Common myeloid progenitor, CD34-positive (primary cell): Measurements from ENCODE around the gene SCAF8.
A peak's percentile ranks its signal among the peaks of the same experiment; 100 is the strongest.

Experiments used
- CTCF ChIA-PET: fragments of 350-600 bp; sonication (Branson Sonifier 250); formaldehyde crosslinking; loops from one replicate; lab custom pipeline; 2021; ENCODE audit warnings: antibody characterized with exemption; lab: Charles Lee
- POLR2A ChIA-PET: fragments of 350-600 bp; sonication (Branson Sonifier 250); formaldehyde crosslinking; loops from one replicate; lab custom pipeline; 2021; ENCODE audit warnings: antibody characterized with exemption; lab: Charles Lee
- DNase-seq, 3 donors: peaks; one replicate each; pipeline versions ENCODE4 v3.0.0 to v3.0.0-alpha.2; 2013
- H3K27ac ChIP-seq, 2 experiments: 1 replicate in 1 of 2; 2 replicates in 1 of 2; pipeline ENCODE4 v1.7.0; 2013; ENCODE audit warnings: inconsistent platforms in 2 of 2, low read length in 2 of 2, mild to moderate bottlenecking in 2 of 2, low read depth in 1 of 2, moderate library complexity in 1 of 2; ENCODE audit not compliant: severe bottlenecking in 2 of 2, insufficient read depth in 1 of 2, poor library complexity in 1 of 2
- H3K27me3 ChIP-seq, 5 experiments: replicated peaks in 2 of 5; 1 replicate in 3 of 5; 2 replicates in 2 of 5; pipeline versions ENCODE4 v1.6.1 to v1.7.0; 2013; ENCODE audit warnings: low read length in 4 of 5, mild to moderate bottlenecking in 2 of 5, moderate library complexity in 2 of 5, inconsistent platforms in 1 of 5; ENCODE audit not compliant: insufficient read depth in 5 of 5, control insufficient read depth in 4 of 5
- H3K36me3 ChIP-seq, 4 experiments: 1 replicate in 2 of 4; 2 replicates in 2 of 4; pipeline versions ENCODE4 v1.6.1 to v1.7.0; 2013; ENCODE audit warnings: low read length in 3 of 4, control low read depth in 1 of 4, mild to moderate bottlenecking in 1 of 4; ENCODE audit not compliant: control insufficient read depth in 4 of 4, insufficient read depth in 4 of 4
- H3K4me1 ChIP-seq, 4 experiments: 1 replicate in 3 of 4; 2 replicates in 1 of 4; pipeline versions ENCODE4 v1.6.1 to v1.7.1; 2013; ENCODE audit warnings: low read length in 3 of 4, mild to moderate bottlenecking in 3 of 4, control low read depth in 1 of 4, inconsistent platforms in 1 of 4, moderate library complexity in 1 of 4; ENCODE audit not compliant: control insufficient read depth in 4 of 4, insufficient read depth in 4 of 4; ENCODE audit errors: control extremely low read depth in 1 of 4
- H3K4me3 ChIP-seq, 7 experiments: 1 replicate in 4 of 7; 2 replicates in 3 of 7; pipeline versions ENCODE4 v1.5.1 to v1.7.0; 2013; ENCODE audit warnings: mild to moderate bottlenecking in 7 of 7, low read length in 6 of 7, moderate library complexity in 6 of 7, inconsistent platforms in 2 of 7, low read depth in 2 of 7, control low read depth in 1 of 7; ENCODE audit not compliant: insufficient read depth in 4 of 7, control insufficient read depth in 1 of 7; ENCODE audit errors: extremely low read depth in 1 of 7
- H3K9me3 ChIP-seq, 5 experiments: 1 replicate in 4 of 5; 2 replicates in 1 of 5; pipeline versions ENCODE4 v1.6.1 to v1.7.1; 2013; ENCODE audit warnings: low read length in 4 of 5, mild to moderate bottlenecking in 2 of 5, inconsistent platforms in 1 of 5, low read depth in 1 of 5, moderate library complexity in 1 of 5; ENCODE audit not compliant: control insufficient read depth in 4 of 5, insufficient read depth in 2 of 5; ENCODE audit errors: control extremely low read depth in 1 of 5
- WGBS: methylation state at CpG from one replicate; pipeline ENCODE4 v1.1.5; 2013; ENCODE audit not compliant: insufficient coverage; 5-methylcytosine and 5-hydroxymethylcytosine counted together

The SCAF8 gene

GRCh38 chr6:154696661-154697060 lies 36.6 kb upstream of the SCAF8 start:
- no peak overlapping the region for H3K27ac ChIP-seq
- no peaks in the 10 kb centered on the region for H3K36me3 ChIP-seq
- ChIA-PET POLR2A (no interaction called here), CTCF (interaction anchor here (0.6 to 3.2 kb wide), 5 partner anchors 10 to 117 kb away, joined by 3 to 11 read pairs (median 7); no protein-coding TSS in a partner anchor)
- 100% methylated on average over 1 of the region's 1 CpG for WGBS
- no peaks in the 10 kb centered on the region for H3K27me3 ChIP-seq
- no peak overlapping the region for H3K4me3 ChIP-seq
- no peak for DNase-seq
- H3K9me3 ChIP-seq: no peaks in the 10 kb centered on the region
- no peaks in the 10 kb centered on the region for H3K4me1 ChIP-seq

- DNase-seq: no peak
- CTCF ChIA-PET: interaction anchor here (1.0 to 3.5 kb wide), 2 partner anchors 12 to 103 kb away, joined by 5 to 20 read pairs; no protein-coding TSS in a partner anchor
- Histone ChIP-seq H3K36me3 (no peaks in the 10 kb centered on the region), H3K9me3 (no peaks in the 10 kb centered on the region), H3K27me3 (no peaks in the 10 kb centered on the region), H3K4me3 (no peak overlapping the region), H3K27ac (no peak overlapping the region), H3K4me1 (no peaks in the 10 kb centered on the region)
- WGBS: 100% methylated on average over 2 of the region's 4 CpGs
- POLR2A ChIA-PET: no interaction called here
Observed at GRCh38 chr6:154703124-154703523, 30.1 kb upstream of the SCAF8 start.

GRCh38 chr6:154705471-154706113 lies 27.6 kb upstream of the SCAF8 start:
- Histone ChIP-seq H3K27me3 (no peaks in the 10 kb centered on the region), H3K36me3 (no peaks in the 10 kb centered on the region), H3K4me1 (peaks cover 0 to 10% (median 3%) of the 10 kb centered on the region in 4 experiments), H3K9me3 (no peaks in the 10 kb centered on the region), H3K27ac (no peak overlapping the region), H3K4me3 (no peak overlapping the region)
- peak; percentile 47 to 68 (median 67) for DNase-seq
- 63% methylated on average over 5 of the region's 8 CpGs for WGBS
- POLR2A ChIA-PET: no interaction called here
- CTCF ChIA-PET: interaction anchor here (0.8 to 3.0 kb wide), 7 partner anchors 9 to 100 kb away, joined by 3 to 51 read pairs (median 5); no protein-coding TSS in a partner anchor

- POLR2A ChIA-PET: no interaction called here
- Histone ChIP-seq H3K27me3 (no peaks in the 10 kb centered on the region), H3K4me1 (peaks cover 0 to 10% (median 3%) of the 10 kb centered on the region in 4 experiments), H3K9me3 (no peaks in the 10 kb centered on the region), H3K27ac (no peak overlapping the region), H3K4me3 (no peak overlapping the region), H3K36me3 (no peaks in the 10 kb centered on the region)
- CTCF ChIA-PET: interaction anchor here (0.8 to 3.0 kb wide), 6 partner anchors 8 to 99 kb away, joined by 3 to 51 read pairs (median 5); no protein-coding TSS in a partner anchor
- WGBS: 100% methylated on average over 1 of the region's 2 CpGs
- DNase-seq: no peak
Observed at GRCh38 chr6:154706389-154706788, 26.8 kb upstream of the SCAF8 start.

GRCh38 chr6:154709621-154710020 lies 23.6 kb upstream of the SCAF8 start:
- H3K9me3 ChIP-seq: no peaks in the 10 kb centered on the region
- peaks cover 5 to 23% (median 12%) of the 10 kb centered on the region in 4 experiments for H3K4me1 ChIP-seq
- H3K27me3 ChIP-seq: no peaks in the 10 kb centered on the region
- no peak for DNase-seq
- 13% methylated on average over 1 of the region's 3 CpGs for WGBS
- no peak overlapping the region for H3K4me3 ChIP-seq
- H3K36me3 ChIP-seq: no peaks in the 10 kb centered on the region
- ChIA-PET CTCF (interaction anchor here (1.1 to 1.4 kb wide), 2 partner anchors 92 to 121 kb away, joined by 3 read pairs; no protein-coding TSS in a partner anchor), POLR2A (no interaction called here)
- no peak overlapping the region for H3K27ac ChIP-seq

- DNase-seq: no peak
- Histone ChIP-seq H3K4me1 (peaks cover 14 to 34% (median 19%) of the 10 kb centered on the region in 4 experiments), H3K4me3 (no peak overlapping the region), H3K9me3 (no peaks in the 10 kb centered on the region), H3K36me3 (no peaks in the 10 kb centered on the region), H3K27ac (no peak overlapping the region), H3K27me3 (no peaks in the 10 kb centered on the region)
- no CpG with 5 or more reads among the region's 2 CpGs for WGBS
- POLR2A ChIA-PET: interaction anchor here (0.7 kb wide), 1 partner anchor 33 kb away, joined by 3 read pairs; no protein-coding TSS in a partner anchor
- CTCF ChIA-PET: interaction anchor here (1.1 kb wide), 1 partner anchor 91 kb away, joined by 3 read pairs; no protein-coding TSS in a partner anchor
Observed at GRCh38 chr6:154710689-154711088, 22.5 kb upstream of the SCAF8 start.

GRCh38 chr6:154715446-154715845 lies 17.8 kb upstream of the SCAF8 start:
- no CpG with 5 or more reads among the region's 1 CpG for WGBS
- Histone ChIP-seq H3K36me3 (no peaks in the 10 kb centered on the region), H3K27ac (no peak overlapping the region), H3K4me1 (peaks cover 14 to 28% (median 18%) of the 10 kb centered on the region in 4 experiments), H3K27me3 (no peaks in the 10 kb centered on the region), H3K4me3 (no peak overlapping the region), H3K9me3 (peaks cover 0 to 9% (median 2%) of the 10 kb centered on the region in 5 experiments)
- CTCF ChIA-PET: interaction anchor here (0.9 kb wide), 1 partner anchor 31 kb away, joined by 4 read pairs; no protein-coding TSS in a partner anchor
- POLR2A ChIA-PET: no interaction called here
- DNase-seq: peak; percentile 42 to 79 (median 77)
